HCT116 (cell line): ENCODE results near the gene HES5. TPM values are rescaled to one million over a fixed set of nuclear protein-coding genes. Genes with fewer than 3 reads are reported as not detected.

ENCODE experiments used
- ATAC-seq: fragments of 200-7000 bp; cut with Tn5 transposase; 2 replicates; pipeline ENCODE4 v1.9.1; 2020; ENCODE audit warnings: mild to moderate bottlenecking, moderate library complexity
- BruUV-seq: library from RNA; stranded (reverse); fragments of 400-500 nt; replicated peaks from 2 replicates; lab custom pipeline; 2021; lab: Mats Ljungman, UMichigan
- CTCF ChIA-PET: fragments of 300-600 bp; sonication (Branson Sonifier 250); formaldehyde crosslinking; loops from one replicate; lab custom pipeline; 2021; ENCODE audit warnings: antibody characterized with exemption; lab: Charles Lee
- POLR2A ChIA-PET: fragments of 300-600, 350-600 bp; sonication (Branson Sonifier 250); formaldehyde crosslinking; loops from one replicate; lab custom pipeline; 2021; ENCODE audit warnings: antibody characterized with exemption; lab: Charles Lee
- RAD21 ChIA-PET, 2 experiments: fragments of 300-600 bp; sonication (Branson Sonifier 250); formaldehyde crosslinking; loops; one replicate each; lab custom pipeline; 2023; ENCODE audit warnings: low total read pairs in 2 of 2; ENCODE audit not compliant: uncharacterized antibody in 2 of 2, unreplicated experiment in 2 of 2, low non-redundant PET in 1 of 2; lab: Charles Lee
- DNase-seq: peaks from one replicate; pipeline ENCODE4 v3.0.0-alpha.2; 2010; ENCODE audit warnings: low read depth, low spot score
- H2AFZ ChIP-seq: fragments of 200-600 bp; shearing (Covaris generic), sonication (generic); 2 replicates; pipeline ENCODE4 v1.6.1; 2017; ENCODE audit warnings: low read depth, mixed run types, mixed read lengths, antibody characterized with exemption, low read length; ENCODE audit not compliant: poor library complexity, severe bottlenecking
- H3K27ac ChIP-seq: 2 replicates; pipeline ENCODE4 v1.5.1; 2012; ENCODE audit warnings: low read depth, low read length
- H3K27me3 ChIP-seq: fragments of 200-600 bp; sonication (generic); 2 replicates; pipeline ENCODE4 v1.6.1; 2016; ENCODE audit warnings: mixed run types, low read length, mixed read lengths; ENCODE audit not compliant: insufficient read depth
- H3K36me3 ChIP-seq, 2 experiments: fragments of 200-500 bp in 1 of 2; fragments of 200-600 bp in 1 of 2; sonication (Bioruptor generic) in 1 of 2; sonication (generic) in 1 of 2; 2 replicates each; pipeline versions ENCODE4 v1.5.1 to v1.6.1; 2014 to 2016; ENCODE audit warnings: low read length in 2 of 2, inconsistent platforms in 1 of 2, mixed read lengths in 1 of 2, mixed run types in 1 of 2; ENCODE audit not compliant: insufficient read depth in 2 of 2, control insufficient read depth in 1 of 2
- H3K4me1 ChIP-seq, 2 experiments: fragments of 200-600 bp in 1 of 2; sonication (generic) in 1 of 2; 2 replicates each; pipeline versions ENCODE4 v1.5.1 to v1.6.1; 2012 to 2017; ENCODE audit warnings: low read length in 2 of 2, inconsistent platforms in 1 of 2, mild to moderate bottlenecking in 1 of 2, mixed read lengths in 1 of 2, mixed run types in 1 of 2, moderate library complexity in 1 of 2; ENCODE audit not compliant: insufficient read depth in 2 of 2, control insufficient read depth in 1 of 2
- H3K4me2 ChIP-seq: fragments of 200-600 bp; sonication (generic); 2 replicates; pipeline ENCODE4 v1.6.1; 2017; ENCODE audit warnings: mixed run types, low read length, mixed read lengths
- H3K4me3 ChIP-seq, 2 experiments: fragments of 200-600 bp in 1 of 2; sonication (generic) in 1 of 2; replicated peaks in 1 of 2; 2 replicates each; pipeline ENCODE4 v1.5.1; 2011 to 2016; ENCODE audit warnings: low read length in 2 of 2, control low read depth in 1 of 2, low read depth in 1 of 2, mild to moderate bottlenecking in 1 of 2, mixed read lengths in 1 of 2, mixed run types in 1 of 2
- H3K79me2 ChIP-seq: fragments of 200-600 bp; sonication (generic); 2 replicates; pipeline ENCODE4 v1.6.1; 2017; ENCODE audit warnings: mild to moderate bottlenecking, mixed run types, low read length, moderate library complexity, mixed read lengths; ENCODE audit not compliant: insufficient read depth
- H3K9ac ChIP-seq: fragments of 200-600 bp; sonication (generic); 2 replicates; pipeline ENCODE4 v1.6.1; 2016; ENCODE audit warnings: low read length, mixed read lengths
- H3K9me2 ChIP-seq: fragments of 200-600 bp; sonication (generic), shearing (Covaris generic); 2 replicates; pipeline ENCODE4 v1.6.1; 2017; ENCODE audit warnings: mixed run types, mild to moderate bottlenecking, moderate library complexity; ENCODE audit not compliant: insufficient read depth
- H3K9me3 ChIP-seq, 2 experiments: fragments of 200-500 bp in 1 of 2; fragments of 200-600 bp in 1 of 2; sonication (Bioruptor generic) in 1 of 2; sonication (generic) in 1 of 2; 2 replicates each; pipeline ENCODE4 v1.6.1; 2014 to 2017; ENCODE audit warnings: low read length in 2 of 2, mixed read lengths in 2 of 2, inconsistent platforms in 1 of 2, low read depth in 1 of 2, mild to moderate bottlenecking in 1 of 2, mixed run types in 1 of 2, moderate library complexity in 1 of 2; ENCODE audit not compliant: control insufficient read depth in 1 of 2, insufficient read depth in 1 of 2
- H4K20me1 ChIP-seq: fragments of 200-600 bp; sonication (generic), shearing (Covaris generic); 2 replicates; pipeline ENCODE4 v1.6.1; 2017; ENCODE audit warnings: mixed run types, mild to moderate bottlenecking, moderate library complexity; ENCODE audit not compliant: insufficient read depth
- ATF3 ChIP-seq: IDR thresholded peaks from 2 replicates; pipeline ENCODE4 v1.6.1; 2012
- CBX3 ChIP-seq: IDR thresholded peaks from 2 replicates; pipeline ENCODE4 v1.6.1; 2012; ENCODE audit warnings: low read depth
- CTCF ChIP-seq, 3 experiments: fragments of 200-600 bp in 1 of 3; sonication (generic) in 1 of 3; IDR thresholded peaks in 2 of 3; conservative IDR thresholded peaks in 1 of 3; 2 replicates each; pipeline ENCODE4 v1.5.1; 2012 to 2017; ENCODE audit warnings: low read depth in 2 of 3, low read length in 2 of 3, antibody characterized with exemption in 1 of 3, borderline replicate concordance in 1 of 3, control low read depth in 1 of 3, mild to moderate bottlenecking in 1 of 3, mixed read lengths in 1 of 3, mixed run types in 1 of 3, moderate library complexity in 1 of 3; ENCODE audit not compliant: insufficient read depth in 1 of 3
- EGR1 ChIP-seq: IDR thresholded peaks from 2 replicates; pipeline ENCODE4 v1.6.1; 2012; ENCODE audit warnings: low read depth
- ELF1 ChIP-seq: IDR thresholded peaks from 2 replicates; pipeline ENCODE4 v1.6.1; 2012; ENCODE audit warnings: low read depth, borderline replicate concordance
- EZH2phosphoT487 ChIP-seq: fragments of 200-600 bp; IDR thresholded peaks from 2 replicates; pipeline ENCODE4 v1.6.1; 2018; ENCODE audit warnings: antibody characterized with exemption, borderline replicate concordance
- FOSL1 ChIP-seq: IDR thresholded peaks from 2 replicates; pipeline ENCODE4 v1.6.1; 2012; ENCODE audit warnings: low read depth
- JUND ChIP-seq: IDR thresholded peaks from 2 replicates; pipeline ENCODE4 v1.6.1; 2012
- MAX ChIP-seq: IDR thresholded peaks from 2 replicates; pipeline ENCODE4 v1.6.1; 2012
- POLR2A ChIP-seq: IDR thresholded peaks from 2 replicates; pipeline ENCODE4 v1.7.0; 2011; ENCODE audit warnings: borderline replicate concordance; ENCODE audit not compliant: insufficient read depth, insufficient read length; ENCODE audit errors: extremely low read depth
- POLR2AphosphoS5 ChIP-seq: IDR thresholded peaks from 2 replicates; pipeline ENCODE4 v1.6.1; 2011; ENCODE audit warnings: mild to moderate bottlenecking, low read depth, low read length, moderate library complexity
- RAD21 ChIP-seq: IDR thresholded peaks from 2 replicates; pipeline ENCODE4 v1.6.1; 2012; ENCODE audit warnings: low read depth, mild to moderate bottlenecking
- REST ChIP-seq: IDR thresholded peaks from 2 replicates; pipeline ENCODE4 v1.6.1; 2012; ENCODE audit warnings: low read depth
- SIN3A ChIP-seq: IDR thresholded peaks from 2 replicates; pipeline ENCODE4 v1.6.1; 2012; ENCODE audit warnings: low read depth
- SP1 ChIP-seq: IDR thresholded peaks from 2 replicates; pipeline ENCODE4 v1.6.1; 2012; ENCODE audit warnings: low read depth
- TCF7L2 ChIP-seq: IDR thresholded peaks from 2 replicates; pipeline ENCODE4 v1.7.0; 2011; ENCODE audit warnings: borderline replicate concordance, inconsistent platforms; ENCODE audit not compliant: insufficient read depth, insufficient read length; ENCODE audit errors: extremely low read depth
- ZBTB33 ChIP-seq: IDR thresholded peaks from 2 replicates; pipeline ENCODE4 v1.6.1; 2011; ENCODE audit warnings: mild to moderate bottlenecking, low read length, moderate library complexity; ENCODE audit not compliant: insufficient replicate concordance; ENCODE audit errors: extremely low read depth
- ZFX ChIP-seq: fragments of 450-650 bp; IDR thresholded peaks from 2 replicates; pipeline ENCODE4 v1.6.1; 2017
- ZNF274 ChIP-seq: fragments of 200-500 bp; sonication (Bioruptor generic); IDR thresholded peaks from 2 replicates; pipeline ENCODE4 v1.6.1; 2014; ENCODE audit warnings: mild to moderate bottlenecking, low read depth, low read length, inconsistent platforms
- intact Hi-C: fragments of 100-400 bp; cut with micrococcal nuclease; formaldehyde crosslinking; loops from 2 replicates; pipeline ENCODE4 v1.10.0; 2022
- total RNA-seq: library from RNA; stranded (reverse); gene quantifications from one replicate; pipeline ENCODE4 v1.2.1, GENCODE V29; 2021; ENCODE audit not compliant: unreplicated experiment

The HES5 gene
- total RNA-seq, 1 experiment from 2014 or later, result not detected

- CTCF ChIA-PET, result no interaction called here
- Histone ChIP-seq H3K27ac (no peak overlapping the region; the same call in 1 of the 2 replicates), H3K4me3 (no peak overlapping the region), H3K9ac (no peak overlapping the region), H3K36me3 (no peaks in the 10 kb centered on the region), H2AFZ (no peak overlapping the region), H4K20me1 (no peaks in the 10 kb centered on the region), H3K9me2 (no peaks in the 10 kb centered on the region), H3K9me3 (no peaks in the 10 kb centered on the region), H3K27me3 (no peaks in the 10 kb centered on the region), H3K4me2 (no peak overlapping the region), H3K79me2 (no peaks in the 10 kb centered on the region), H3K4me1 (peaks cover 12 to 38% of the 10 kb centered on the region in 2 experiments; a peak in 3 of 4 replicates)
- intact Hi-C loops, result no loop called here
- TF ChIP-seq POLR2A, result no peak
- no peak for TF ChIP-seq FOSL1
- TF ChIP-seq ZNF274, result no peak
- TF ChIP-seq MAX, result no peak
- TF ChIP-seq SP1, result no peak
- TF ChIP-seq POLR2AphosphoS5, result no peak
- TF ChIP-seq ELF1, result no peak
- TF ChIP-seq CBX3, result no peak
- no peak for TF ChIP-seq SIN3A
- no peak for TF ChIP-seq REST
- no peak for TF ChIP-seq JUND
- no peak for TF ChIP-seq TCF7L2
- no peak for TF ChIP-seq ATF3
- no peak for TF ChIP-seq EZH2phosphoT487
- no peak for TF ChIP-seq ZBTB33
- TF ChIP-seq ZFX, result no peak
- TF ChIP-seq CTCF (IDR thresholded peaks at IDR 0.05 in 2 of 3, conservative IDR thresholded peaks at IDR 0.05 in 1 of 3; ENCODE audit: borderline replicate concordance in 1 of 3, insufficient read depth in 1 of 3, low read depth in 2 of 3, low read length in 2 of 3), result no peak
- TF ChIP-seq RAD21, result no peak
- TF ChIP-seq EGR1, result no peak
- ATAC-seq (no peak), DNase-seq (no peak)
- RAD21 ChIA-PET, result no interaction called here
- POLR2A ChIA-PET, result no interaction called here
- no TSS peak for BruUV-seq
These were observed 7.7 kb upstream of the HES5 start for GRCh38 chr1:2537784-2538115.
